IPS DF 4.7 (cell line): ENCODE results near the gene TMEM184A.

ENCODE experiments used
- DNase-seq: peaks from one replicate; pipeline ENCODE4 v3.0.0-alpha.2; 2013; ENCODE audit warnings: low spot score; ENCODE audit errors: extremely low read depth

The TMEM184A gene

GRCh38 chr7:1553512-1554210 is 2.3 kb downstream of the TMEM184A start:
- no peak for DNase-seq

- DNase-seq = no peak
Measured at GRCh38 chr7:1552200-1552599, 3.8 kb downstream of the TMEM184A start.

- no peak for DNase-seq
Measured at GRCh38 chr7:1550846-1551155, 5.2 kb downstream of the TMEM184A start.

- DNase-seq = no peak
Measured at GRCh38 chr7:1550005-1550845, 5.8 kb downstream of the TMEM184A start.

- no peak for DNase-seq
Measured at GRCh38 chr7:1549357-1550004, 6.5 kb downstream of the TMEM184A start.

- DNase-seq = no peak
Measured at GRCh38 chr7:1548944-1549343, 7.1 kb downstream of the TMEM184A start.

GRCh38 chr7:1548438-1548831 is 7.6 kb downstream of the TMEM184A start:
- DNase-seq = no peak

- DNase-seq = no peak
Measured at GRCh38 chr7:1547777-1548437, 8.1 kb downstream of the TMEM184A start.

GRCh38 chr7:1546909-1547776 is 8.9 kb downstream of the TMEM184A start:
- no peak for DNase-seq

- DNase-seq = no peak
Measured at GRCh38 chr7:1546274-1546908, 9.6 kb downstream of the TMEM184A start.

- DNase-seq = no peak
Measured at GRCh38 chr7:1545417-1546246, 10.4 kb downstream of the TMEM184A start.

GRCh38 chr7:1544896-1545416 is 11.0 kb downstream of the TMEM184A start:
- DNase-seq = no peak

- DNase-seq = no peak
Measured at GRCh38 chr7:1544178-1544895, 11.7 kb downstream of the TMEM184A start.

GRCh38 chr7:1543826-1544177 is 12.2 kb downstream of the TMEM184A start:
- DNase-seq = no peak

GRCh38 chr7:1542841-1543747 is 12.9 kb downstream of the TMEM184A start:
- DNase-seq = no peak

- no peak for DNase-seq
Measured at GRCh38 chr7:1542329-1542728, 13.7 kb downstream of the TMEM184A start.

- DNase-seq = no peak
Measured at GRCh38 chr7:1541431-1542162, 14.4 kb downstream of the TMEM184A start.
